Neural cell (in vitro differentiated cells): Measurements from ENCODE around the gene KDM1A. TPM values are rescaled to one million over a fixed set of nuclear protein-coding genes. Genes with fewer than 3 reads are reported as not detected.

Experiments
- H2AFZ ChIP-seq: fragments of 200-600, 300-800 bp; sonication (generic), shearing (Covaris generic); 2 replicates; pipeline ENCODE4 v1.6.0; 2014; ENCODE audit warnings: low read depth, mild to moderate bottlenecking, antibody characterized with exemption, low read length, moderate library complexity
- H3F3A ChIP-seq: fragments of 200-600 bp; shearing (Covaris generic); 2 replicates; pipeline ENCODE4 v1.6.1; 2016; ENCODE audit warnings: mild to moderate bottlenecking, moderate library complexity, mixed read lengths, antibody characterized with exemption, low read length; ENCODE audit not compliant: insufficient read depth, poor library complexity, severe bottlenecking
- H3K27ac ChIP-seq: fragments of 200-600, 300-800 bp; sonication (generic), shearing (Covaris generic); 2 replicates; pipeline ENCODE4 v1.5.1; 2014; ENCODE audit warnings: mild to moderate bottlenecking, low read length, moderate library complexity
- H3K27me3 ChIP-seq: fragments of 300-800, 200-600 bp; sonication (generic), shearing (Covaris generic); 2 replicates; pipeline ENCODE4 v1.6.0; 2014; ENCODE audit warnings: mild to moderate bottlenecking, low read depth, low read length, moderate library complexity; ENCODE audit not compliant: insufficient read depth
- H3K36me3 ChIP-seq: fragments of 300-800, 200-600 bp; sonication (generic), shearing (Covaris generic); 2 replicates; pipeline ENCODE4 v1.5.1; 2014; ENCODE audit warnings: mild to moderate bottlenecking, antibody characterized with exemption, low read length, moderate library complexity; ENCODE audit not compliant: insufficient read depth
- H3K4me2 ChIP-seq: fragments of 300-800, 200-600 bp; sonication (generic), shearing (Covaris generic); 2 replicates; pipeline ENCODE4 v1.6.0; 2014; ENCODE audit warnings: mild to moderate bottlenecking, low read length
- H3K4me3 ChIP-seq: fragments of 300-800, 200-600 bp; sonication (generic), shearing (Covaris generic); 2 replicates; pipeline ENCODE4 v1.5.1; 2014; ENCODE audit warnings: mild to moderate bottlenecking, low read length, moderate library complexity
- H3K79me2 ChIP-seq: fragments of 200-600 bp; shearing (Covaris generic); replicated peaks from 2 replicates; pipeline ENCODE4 v1.6.0; 2014; ENCODE audit warnings: mild to moderate bottlenecking, low read length, moderate library complexity; ENCODE audit not compliant: insufficient read depth
- H3K9ac ChIP-seq: fragments of 300-800, 200-600 bp; sonication (generic), shearing (Covaris generic); 2 replicates; pipeline ENCODE4 v1.6.1; 2016; ENCODE audit warnings: mild to moderate bottlenecking, low read length, mixed read lengths
- H3K9me2 ChIP-seq: fragments of 200-600 bp; shearing (Covaris generic); 2 replicates; pipeline ENCODE4 v1.6.1; 2016; ENCODE audit warnings: mild to moderate bottlenecking, low read length, mixed read lengths; ENCODE audit not compliant: insufficient read depth
- H3K9me3 ChIP-seq: fragments of 200-600, 300-800 bp; sonication (generic), shearing (Covaris generic); 2 replicates; pipeline ENCODE4 v1.6.1; 2016; ENCODE audit warnings: mild to moderate bottlenecking, mixed run types, low read length, moderate library complexity, mixed read lengths
- H4K20me1 ChIP-seq: fragments of 200-600 bp; shearing (Covaris generic); 2 replicates; pipeline ENCODE4 v1.6.1; 2016; ENCODE audit warnings: mild to moderate bottlenecking, mixed run types; ENCODE audit not compliant: insufficient read depth
- CTCF ChIP-seq: fragments of 450-650 bp; IDR thresholded peaks from 2 replicates; pipeline ENCODE4 v1.5.1; 2014; ENCODE audit warnings: antibody characterized with exemption, mild to moderate bottlenecking, moderate library complexity; ENCODE audit not compliant: poor library complexity, severe bottlenecking
- EP300 ChIP-seq: fragments of 450-650 bp; conservative IDR thresholded peaks from 2 replicates; pipeline ENCODE4 v1.6.1; 2014; ENCODE audit warnings: antibody characterized with exemption, mild to moderate bottlenecking, moderate library complexity; ENCODE audit not compliant: poor library complexity, severe bottlenecking
- EZH2 ChIP-seq: fragments of 200-600, 300-800 bp; shearing (Covaris generic), sonication (generic); IDR thresholded peaks from 2 replicates; pipeline ENCODE4 v1.6.1; 2014; ENCODE audit warnings: antibody characterized with exemption, low read length, borderline replicate concordance, mild to moderate bottlenecking; ENCODE audit not compliant: insufficient read depth, poor library complexity, severe bottlenecking
- MXI1 ChIP-seq: fragments of 450-650 bp; conservative IDR thresholded peaks from 2 replicates; pipeline ENCODE4 v1.6.1; 2014; ENCODE audit warnings: antibody characterized with exemption, mild to moderate bottlenecking; ENCODE audit not compliant: poor library complexity, severe bottlenecking
- POLR2AphosphoS5 ChIP-seq: IDR thresholded peaks from 2 replicates; pipeline ENCODE4 v1.6.1; 2012
- RAD21 ChIP-seq: fragments of 450-650 bp; conservative IDR thresholded peaks from 2 replicates; pipeline ENCODE4 v1.6.1; 2014; ENCODE audit warnings: antibody characterized with exemption, mild to moderate bottlenecking, moderate library complexity
- REST ChIP-seq: IDR thresholded peaks from 2 replicates; pipeline ENCODE4 v1.6.1; 2012; ENCODE audit warnings: borderline replicate concordance
- SMC3 ChIP-seq: fragments of 450-650 bp; conservative IDR thresholded peaks from 2 replicates; pipeline ENCODE4 v1.6.1; 2014; ENCODE audit warnings: antibody characterized with exemption, mild to moderate bottlenecking, moderate library complexity; ENCODE audit not compliant: poor library complexity
- TAF1 ChIP-seq: IDR thresholded peaks from 2 replicates; pipeline ENCODE4 v1.6.1; 2012; ENCODE audit warnings: low read depth
- polyA plus RNA-seq: library from polyadenylated mRNA; depleted of rRNA; stranded (reverse); fragments of >200 nt; gene quantifications from 2 replicates; pipeline ENCODE4 v1.2.3, GENCODE V29; 2014

The KDM1A gene
- polyA plus RNA-seq, 1 donor from 2014 or later: 276 TPM

GRCh38 chr1:23097316-23097715 is 78.0 kb downstream of the KDM1A start:
- Histone ChIP-seq H3K27me3 (no peaks in the 10 kb centered on the region), H3K9ac (no peak overlapping the region), H3K36me3 (no peaks in the 10 kb centered on the region), H3F3A (no peaks in the 10 kb centered on the region), H3K4me2 (no peak overlapping the region), H2AFZ (no peak overlapping the region), H3K27ac (no peak overlapping the region), H3K9me3 (no peaks in the 10 kb centered on the region), H3K79me2 (peaks cover 6% of the 10 kb centered on the region), H4K20me1 (no peaks in the 10 kb centered on the region), H3K9me2 (no peaks in the 10 kb centered on the region), H3K4me3 (no peak overlapping the region)
- TF ChIP-seq TAF1: no peak
- no peak for TF ChIP-seq SMC3
- TF ChIP-seq EZH2: no peak
- no peak for TF ChIP-seq CTCF
- TF ChIP-seq POLR2AphosphoS5: no peak

GRCh38 chr1:23098463-23099170 is 79.3 kb downstream of the KDM1A start:
- H3K4me2 ChIP-seq: no peak overlapping the region
- TF ChIP-seq EZH2 (no peak), MXI1 (peak; percentile 26), REST (no peak), SMC3 (peak; percentile 98), RAD21 (peak; percentile 94), POLR2AphosphoS5 (no peak), TAF1 (no peak), CTCF (peak; percentile 93), EP300 (no peak)
- H3K27me3 ChIP-seq: no peaks in the 10 kb centered on the region
- H3K9me2 ChIP-seq: no peaks in the 10 kb centered on the region
- no peak overlapping the region for H3K27ac ChIP-seq
- no peak overlapping the region for H3K9ac ChIP-seq
- no peaks in the 10 kb centered on the region for H3K36me3 ChIP-seq
- H3K79me2 ChIP-seq: peaks cover 6% of the 10 kb centered on the region
- no peak overlapping the region for H3K4me3 ChIP-seq
- no peaks in the 10 kb centered on the region for H3K9me3 ChIP-seq
- H3F3A ChIP-seq: no peaks in the 10 kb centered on the region
- H2AFZ ChIP-seq: no peak overlapping the region
- no peaks in the 10 kb centered on the region for H4K20me1 ChIP-seq
